ENCODE results near the gene SPINK9. TPM values are rescaled to one million over a fixed set of nuclear protein-coding genes. Genes with fewer than 3 reads are reported as not detected.

The SPINK9 gene
- total RNA-seq, 1 experiment from 2014 or later: not detected

DNA sequence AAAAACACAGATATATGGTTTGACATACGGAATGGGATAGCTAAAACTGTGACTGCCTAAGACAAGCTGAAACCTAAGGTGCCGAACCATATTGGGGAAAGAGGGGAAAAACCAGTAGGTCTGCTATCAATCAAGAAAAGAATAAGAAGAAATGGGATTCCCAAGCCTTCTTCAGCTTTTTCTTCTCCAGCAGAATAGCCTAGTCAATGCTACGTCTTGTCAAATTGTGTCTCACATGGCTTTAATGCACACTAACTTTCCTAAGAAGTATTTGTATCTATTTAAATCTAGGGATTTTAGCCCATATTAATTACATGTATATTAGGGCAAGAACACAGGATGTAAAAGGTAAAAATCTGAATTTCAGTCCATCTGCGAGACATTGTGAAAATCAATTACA, 47.6 kb downstream of the SPINK9 start:
- TF ChIP-seq, protein P1, sequence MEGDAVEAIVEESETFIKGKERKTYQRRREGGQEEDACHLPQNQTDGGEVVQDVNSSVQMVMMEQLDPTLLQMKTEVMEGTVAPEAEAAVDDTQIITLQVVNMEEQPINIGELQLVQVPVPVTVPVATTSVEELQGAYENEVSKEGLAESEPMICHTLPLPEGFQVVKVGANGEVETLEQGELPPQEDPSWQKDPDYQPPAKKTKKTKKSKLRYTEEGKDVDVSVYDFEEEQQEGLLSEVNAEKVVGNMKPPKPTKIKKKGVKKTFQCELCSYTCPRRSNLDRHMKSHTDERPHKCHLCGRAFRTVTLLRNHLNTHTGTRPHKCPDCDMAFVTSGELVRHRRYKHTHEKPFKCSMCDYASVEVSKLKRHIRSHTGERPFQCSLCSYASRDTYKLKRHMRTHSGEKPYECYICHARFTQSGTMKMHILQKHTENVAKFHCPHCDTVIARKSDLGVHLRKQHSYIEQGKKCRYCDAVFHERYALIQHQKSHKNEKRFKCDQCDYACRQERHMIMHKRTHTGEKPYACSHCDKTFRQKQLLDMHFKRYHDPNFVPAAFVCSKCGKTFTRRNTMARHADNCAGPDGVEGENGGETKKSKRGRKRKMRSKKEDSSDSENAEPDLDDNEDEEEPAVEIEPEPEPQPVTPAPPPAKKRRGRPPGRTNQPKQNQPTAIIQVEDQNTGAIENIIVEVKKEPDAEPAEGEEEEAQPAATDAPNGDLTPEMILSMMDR (IDR thresholded peaks at IDR 0.05; ENCODE audit: unreplicated experiment): no peak
- no peak for DNase-seq
- intact Hi-C loops (cut with micrococcal nuclease; ENCODE audit: unreplicated experiment): loop anchor here (2.0 kb wide), 1 partner anchor 16 kb away; no protein-coding TSS in a partner anchor
- H3K4me1 Mint-ChIP-seq (ENCODE audit: low read depth, unreplicated experiment): peaks cover 24% of the 10 kb centered on the region
- H3K27me3 Mint-ChIP-seq (ENCODE audit: unreplicated experiment): no peaks in the 10 kb centered on the region
- H3K9me3 Mint-ChIP-seq (ENCODE audit: low read depth, unreplicated experiment): peaks cover 3% of the 10 kb centered on the region
- BruUV-seq (replicated peaks): TSS peak; percentile 92
- H3K4me3 Mint-ChIP-seq (ENCODE audit: low read depth, unreplicated experiment): peak overlapping the region; percentile 84
- peak overlapping the region; percentile 90 for H3K27ac Mint-ChIP-seq (ENCODE audit: unreplicated experiment)
- CTCF ChIA-PET: interaction anchor here (0.6 to 1.1 kb wide), 5 partner anchors 9 to 810 kb away, joined by 3 to 7 read pairs (median 5); no protein-coding TSS in a partner anchor
- peaks cover 22% of the 10 kb centered on the region for H3K36me3 Mint-ChIP-seq (ENCODE audit: insufficient read depth, unreplicated experiment)

DNA sequence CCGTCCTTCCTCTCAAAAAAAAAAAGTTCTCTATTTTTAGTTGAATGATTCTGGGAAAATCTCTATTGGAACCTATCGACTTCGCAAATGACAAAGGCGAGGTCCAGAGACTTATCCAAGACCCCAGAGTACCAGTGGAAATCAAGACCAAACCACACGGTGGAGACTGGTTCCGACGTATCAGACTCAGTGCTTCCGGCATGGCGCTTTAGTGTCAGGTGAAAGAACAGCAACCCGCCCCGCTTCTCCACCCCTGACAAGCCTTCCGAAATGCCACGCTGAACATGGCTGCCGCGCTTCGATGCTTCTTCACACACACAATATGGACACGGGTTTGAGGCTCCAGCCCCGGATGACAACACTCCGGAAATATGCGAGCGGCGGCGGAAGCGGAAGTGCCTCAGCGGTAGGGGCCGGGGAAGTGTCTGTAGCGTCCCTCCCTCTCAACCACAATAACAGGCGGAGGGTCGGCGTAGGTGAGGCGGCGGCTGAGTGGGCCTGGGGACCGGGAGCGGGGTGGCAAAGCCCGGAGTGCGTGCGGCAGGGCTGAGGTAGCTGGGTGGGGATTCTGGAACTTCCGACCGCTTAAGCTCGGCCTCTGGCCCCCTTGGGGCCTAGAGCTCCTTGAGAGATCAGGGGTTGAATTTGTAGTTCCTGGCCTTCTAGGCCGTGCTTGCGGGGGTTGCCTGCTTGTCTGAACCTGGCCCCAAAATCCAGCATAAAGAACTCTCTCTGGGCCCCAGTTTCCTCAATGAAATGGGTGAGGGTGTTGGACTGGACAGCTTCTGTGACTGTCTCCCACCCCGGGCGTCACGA, 48.4 kb downstream of the SPINK9 start, which contains the start of gene FBXO38:
Gene FBXO38 (plus strand): TSS at position 395 of the 816 bp plus-strand sequence. CDS start 10,819 bp downstream, outside the sequence.
- intact Hi-C loops (cut with micrococcal nuclease; ENCODE audit: unreplicated experiment): loop anchor here (2.0 kb wide), 1 partner anchor 15 kb away; no protein-coding TSS in a partner anchor
- peak within 1 kb of the TSS; percentile 90 for H3K27ac Mint-ChIP-seq (ENCODE audit: unreplicated experiment)
- BruUV-seq (replicated peaks): no TSS peak
- H3K4me3 Mint-ChIP-seq (ENCODE audit: low read depth, unreplicated experiment): peak within 1 kb of the TSS; percentile 84
- H3K36me3 Mint-ChIP-seq (ENCODE audit: insufficient read depth, unreplicated experiment): peaks cover 22% of the 10 kb centered on the region
- TF ChIP-seq, protein P1 (IDR thresholded peaks at IDR 0.05; ENCODE audit: unreplicated experiment): no peak
- peak; percentile 96 for DNase-seq
- no peaks in the 10 kb centered on the region for H3K27me3 Mint-ChIP-seq (ENCODE audit: unreplicated experiment)
- H3K4me1 Mint-ChIP-seq (ENCODE audit: low read depth, unreplicated experiment): peaks cover 24% of the 10 kb centered on the region
- CTCF ChIA-PET: interaction anchor here (0.6 kb wide), 1 partner anchor 70 kb away, joined by 3 read pairs; no protein-coding TSS in a partner anchor
- no peaks in the 10 kb centered on the region for H3K9me3 Mint-ChIP-seq (ENCODE audit: low read depth, unreplicated experiment)

DNA sequence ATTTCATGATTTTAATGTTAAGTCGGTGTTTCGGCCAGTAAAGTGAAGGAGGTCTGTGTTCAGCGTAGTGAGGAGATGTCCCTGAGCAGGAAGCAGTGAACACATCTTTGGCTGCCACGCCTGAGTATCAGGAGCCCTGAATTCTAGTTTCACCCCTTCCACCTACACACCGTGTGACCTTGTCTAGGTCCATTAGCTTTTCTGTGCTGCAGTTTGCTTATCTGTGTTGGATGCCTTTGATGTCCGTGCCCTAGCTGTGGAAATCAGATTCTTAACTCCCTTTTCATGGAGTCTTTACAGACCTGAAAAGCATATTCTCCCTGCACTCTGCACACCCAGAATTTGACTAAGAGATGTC, 49.0 kb downstream of the SPINK9 start:
- TF ChIP-seq, protein P1 (IDR thresholded peaks at IDR 0.05; ENCODE audit: unreplicated experiment): no peak
- peak; percentile 6 for DNase-seq

DNA sequence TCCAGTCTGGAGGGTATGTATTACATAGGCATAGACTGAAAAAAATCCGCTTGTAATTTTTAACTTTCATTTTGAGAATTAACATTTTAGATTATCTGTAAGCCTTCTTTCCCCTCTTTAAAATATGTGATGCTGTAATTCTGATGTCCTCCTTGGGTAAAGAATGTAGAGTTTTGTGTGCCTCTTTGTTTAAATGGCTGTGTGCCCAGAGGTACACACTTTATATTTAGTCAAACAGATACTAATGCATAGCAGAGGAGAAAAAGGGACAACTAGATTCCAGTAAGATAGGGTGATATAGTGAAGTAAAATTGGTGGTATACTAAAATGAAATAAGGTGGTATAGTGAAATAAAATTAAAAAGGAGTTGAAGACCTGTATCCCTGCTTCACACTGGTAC, 49.7 kb downstream of the SPINK9 start:
- Mint-ChIP-seq H3K4me1 (ENCODE audit: low read depth, unreplicated experiment) (peaks cover 24% of the 10 kb centered on the region), H3K4me3 (ENCODE audit: low read depth, unreplicated experiment) (peak overlapping the region; percentile 84), H3K9me3 (ENCODE audit: low read depth, unreplicated experiment) (no peaks in the 10 kb centered on the region), H3K36me3 (ENCODE audit: insufficient read depth, unreplicated experiment) (peaks cover 22% of the 10 kb centered on the region), H3K27me3 (ENCODE audit: unreplicated experiment) (no peaks in the 10 kb centered on the region), H3K27ac (ENCODE audit: unreplicated experiment) (peak overlapping the region; percentile 90)
- intact Hi-C loops (cut with micrococcal nuclease; ENCODE audit: unreplicated experiment): no loop called here
- DNase-seq: no peak
- no TSS peak for BruUV-seq (replicated peaks)
- CTCF ChIA-PET: interaction anchor here (0.7 kb wide), 1 partner anchor 45 kb away, joined by 3 read pairs; no protein-coding TSS in a partner anchor
- TF ChIP-seq, protein P1 (IDR thresholded peaks at IDR 0.05; ENCODE audit: unreplicated experiment): no peak

More for the DNA sequence above, 49.0 kb downstream of the SPINK9 start:
- CTCF ChIA-PET: interaction anchor here (0.6 to 0.7 kb wide), 2 partner anchors 45 to 69 kb away, joined by 3 read pairs; no protein-coding TSS in a partner anchor
- Mint-ChIP-seq H3K27me3 (ENCODE audit: unreplicated experiment) (no peaks in the 10 kb centered on the region), H3K27ac (ENCODE audit: unreplicated experiment) (peak overlapping the region; percentile 90), H3K36me3 (ENCODE audit: insufficient read depth, unreplicated experiment) (peaks cover 22% of the 10 kb centered on the region), H3K4me1 (ENCODE audit: low read depth, unreplicated experiment) (peaks cover 24% of the 10 kb centered on the region), H3K9me3 (ENCODE audit: low read depth, unreplicated experiment) (no peaks in the 10 kb centered on the region), H3K4me3 (ENCODE audit: low read depth, unreplicated experiment) (peak overlapping the region; percentile 84)
- BruUV-seq (replicated peaks): TSS peak; percentile 55
- intact Hi-C loops (cut with micrococcal nuclease; ENCODE audit: unreplicated experiment): no loop called here
